Measurements from ENCODE around the gene CYP4V2.

Gene CYP4V2

GRCh38 chr4:186255122-186255521, 63.8 kb downstream of the CYP4V2 start:
- no peak overlapping the region for H3K27ac ChIP-seq (ENCODE audit: low read depth, low read length)
- H3K9ac ChIP-seq (ENCODE audit: low read depth, low read length) = no peak overlapping the region
- no peak overlapping the region for H3K4me3 ChIP-seq (ENCODE audit: low read depth, low read length)
- H3K9me3 ChIP-seq (ENCODE audit: control insufficient read depth, insufficient read depth, low read length) = no peaks in the 10 kb centered on the region
- no peaks in the 10 kb centered on the region; the same call in 1 of the 2 replicates for H3K36me3 ChIP-seq (ENCODE audit: control insufficient read depth, insufficient read depth, low read length)
- no peaks in the 10 kb centered on the region for H3K27me3 ChIP-seq (ENCODE audit: control insufficient read depth, insufficient read depth, low read length)
- peaks cover 21% of the 10 kb centered on the region for H3K4me1 ChIP-seq (ENCODE audit: control insufficient read depth, insufficient read depth, low read length)

GRCh38 chr4:186258216-186258811, 66.9 kb downstream of the CYP4V2 start:
- H3K9me3 ChIP-seq (ENCODE audit: control insufficient read depth, insufficient read depth, low read length) = no peaks in the 10 kb centered on the region
- no peak overlapping the region for H3K27ac ChIP-seq (ENCODE audit: low read depth, low read length)
- no peaks in the 10 kb centered on the region; the same call in 1 of the 2 replicates for H3K36me3 ChIP-seq (ENCODE audit: control insufficient read depth, insufficient read depth, low read length)
- H3K4me3 ChIP-seq (ENCODE audit: low read depth, low read length) = no peak overlapping the region
- no peak overlapping the region for H3K9ac ChIP-seq (ENCODE audit: low read depth, low read length)
- H3K27me3 ChIP-seq (ENCODE audit: control insufficient read depth, insufficient read depth, low read length) = no peaks in the 10 kb centered on the region
- H3K4me1 ChIP-seq (ENCODE audit: control insufficient read depth, insufficient read depth, low read length) = no peaks in the 10 kb centered on the region

- Histone ChIP-seq H3K27ac (ENCODE audit: low read depth, low read length) (no peak overlapping the region), H3K9ac (ENCODE audit: low read depth, low read length) (no peak overlapping the region)
Observed at GRCh38 chr4:186260117-186260503, 68.7 kb downstream of the CYP4V2 start.

More at GRCh38 chr4:186260117-186260503, 68.7 kb downstream of the CYP4V2 start:
- no peaks in the 10 kb centered on the region for H3K9me3 ChIP-seq (ENCODE audit: control insufficient read depth, insufficient read depth, low read length)
- H3K4me3 ChIP-seq (ENCODE audit: low read depth, low read length) = no peak overlapping the region
- no peaks in the 10 kb centered on the region; the same call in 1 of the 2 replicates for H3K36me3 ChIP-seq (ENCODE audit: control insufficient read depth, insufficient read depth, low read length)
- H3K4me1 ChIP-seq (ENCODE audit: control insufficient read depth, insufficient read depth, low read length) = peaks cover 9% of the 10 kb centered on the region
- H3K27me3 ChIP-seq (ENCODE audit: control insufficient read depth, insufficient read depth, low read length) = no peaks in the 10 kb centered on the region
